ENCODE measurements around the gene LPAR3.

The LPAR3 gene

DNA sequence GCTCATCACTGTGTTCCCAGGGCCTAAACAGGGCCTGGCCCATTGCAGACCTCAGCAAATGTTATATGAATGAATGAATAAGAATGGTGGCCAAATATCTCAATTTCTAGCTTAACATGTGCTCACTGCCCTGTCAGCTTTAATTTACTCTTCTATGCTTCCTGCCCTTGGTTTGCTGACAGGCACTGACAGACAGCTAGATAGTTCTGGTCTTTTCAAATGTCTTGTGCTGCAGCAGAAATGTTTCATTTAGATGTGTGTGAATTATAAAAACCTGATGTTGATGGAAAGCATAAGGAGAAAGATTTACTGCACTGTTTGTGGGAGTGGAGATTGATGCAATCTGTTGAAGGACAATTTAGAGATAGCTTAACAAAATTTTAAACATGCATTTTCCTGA lies 48.9 kb downstream of the LPAR3 start:
- peaks cover 12 to 26% of the 10 kb centered on the region in 2 donors for H3K27me3 Mint-ChIP-seq
- peaks cover 10 to 13% of the 10 kb centered on the region in 2 donors for H3K4me1 Mint-ChIP-seq (ENCODE audit: low read depth in 2 of 2)
- H3K27ac Mint-ChIP-seq = no peak overlapping the region
- ATAC-seq (replicated peaks) (no peak), DNase-seq (no peak)
- no peaks in the 10 kb centered on the region for H3K9me3 Mint-ChIP-seq
- no peak overlapping the region for H3K4me3 Mint-ChIP-seq
- no peaks in the 10 kb centered on the region for H3K36me3 Mint-ChIP-seq (ENCODE audit: insufficient read depth)

DNA sequence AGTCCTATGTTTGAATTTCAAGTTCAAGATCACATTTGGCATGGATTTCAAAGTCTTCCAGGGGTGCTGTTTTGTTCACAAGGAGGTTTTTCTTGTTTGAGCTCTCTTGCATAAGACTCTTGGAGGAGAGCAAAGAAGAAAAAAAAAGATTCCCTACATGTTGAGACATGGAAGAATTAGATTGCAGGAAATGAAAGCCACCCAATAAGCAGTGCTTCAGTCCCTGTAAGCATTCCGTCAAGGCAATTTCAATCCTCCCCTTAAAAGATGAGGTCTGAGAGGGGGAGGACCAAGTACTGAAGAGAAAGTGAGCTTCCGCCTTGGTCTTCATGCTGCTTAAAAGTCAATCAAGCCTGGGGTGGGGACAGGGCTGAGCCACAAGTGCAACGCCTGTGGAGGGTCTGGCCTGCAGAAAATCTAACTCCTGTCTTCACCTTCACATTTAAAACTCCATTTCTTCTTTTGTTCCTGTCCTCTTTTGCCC lies 50.2 kb downstream of the LPAR3 start:
- Mint-ChIP-seq H3K9me3 (no peaks in the 10 kb centered on the region), H3K4me1 (ENCODE audit: low read depth in 2 of 2) (peaks cover 5 to 9% of the 10 kb centered on the region in 2 donors), H3K4me3 (no peak overlapping the region), H3K36me3 (ENCODE audit: insufficient read depth) (no peaks in the 10 kb centered on the region), H3K27ac (no peak overlapping the region), H3K27me3 (peaks cover 17 to 38% of the 10 kb centered on the region in 2 donors)
- no peak for ATAC-seq (replicated peaks)
- no peak for DNase-seq

DNA sequence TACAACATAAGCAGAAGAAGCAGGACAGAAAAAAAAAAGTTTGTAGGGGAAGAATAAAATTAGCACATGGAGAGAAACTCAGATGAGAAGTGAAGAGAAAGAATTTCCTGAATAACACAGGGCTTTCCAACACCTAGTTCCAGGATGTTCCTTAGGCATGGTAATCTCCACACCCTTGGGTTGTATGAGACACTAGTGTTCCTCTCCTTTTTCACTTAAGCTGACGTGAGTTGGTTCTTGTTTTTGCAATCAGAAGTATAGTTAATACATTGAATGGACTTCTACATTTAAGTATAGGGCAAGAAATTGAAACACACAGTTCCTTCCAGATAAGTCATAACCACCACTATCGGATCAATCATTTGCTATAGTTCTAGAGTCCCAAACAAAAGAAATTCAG lies 51.0 kb downstream of the LPAR3 start:
- Mint-ChIP-seq H3K9me3 (no peaks in the 10 kb centered on the region), H3K36me3 (ENCODE audit: insufficient read depth) (no peaks in the 10 kb centered on the region), H3K27me3 (peaks cover 17 to 38% of the 10 kb centered on the region in 2 donors), H3K4me1 (ENCODE audit: low read depth in 2 of 2) (peaks cover under 1 to 1% of the 10 kb centered on the region in 2 donors), H3K27ac (no peak overlapping the region), H3K4me3 (no peak overlapping the region)
- ATAC-seq (replicated peaks) = no peak
- no peak for DNase-seq

DNA sequence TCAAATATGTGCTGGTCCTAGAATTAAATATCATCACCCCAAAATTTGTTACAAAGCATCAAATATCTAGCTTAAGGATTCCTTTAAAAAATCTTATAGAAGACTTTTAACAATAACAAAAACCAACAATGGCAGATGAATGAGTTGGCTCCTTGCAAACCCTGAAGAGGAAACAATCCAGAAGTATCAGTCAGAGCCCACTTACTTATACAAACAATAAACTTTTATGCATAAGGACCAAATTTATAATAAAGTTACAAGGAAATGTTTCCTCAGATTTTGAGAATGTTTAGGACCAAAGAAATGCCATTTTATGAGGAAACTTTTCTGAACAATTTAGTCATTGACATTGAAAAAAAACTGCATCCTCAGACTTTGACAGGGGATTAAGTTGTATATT lies 52.7 kb downstream of the LPAR3 start:
- no peaks in the 10 kb centered on the region for H3K4me1 Mint-ChIP-seq (ENCODE audit: low read depth in 2 of 2)
- no peak overlapping the region for H3K27ac Mint-ChIP-seq

DNA sequence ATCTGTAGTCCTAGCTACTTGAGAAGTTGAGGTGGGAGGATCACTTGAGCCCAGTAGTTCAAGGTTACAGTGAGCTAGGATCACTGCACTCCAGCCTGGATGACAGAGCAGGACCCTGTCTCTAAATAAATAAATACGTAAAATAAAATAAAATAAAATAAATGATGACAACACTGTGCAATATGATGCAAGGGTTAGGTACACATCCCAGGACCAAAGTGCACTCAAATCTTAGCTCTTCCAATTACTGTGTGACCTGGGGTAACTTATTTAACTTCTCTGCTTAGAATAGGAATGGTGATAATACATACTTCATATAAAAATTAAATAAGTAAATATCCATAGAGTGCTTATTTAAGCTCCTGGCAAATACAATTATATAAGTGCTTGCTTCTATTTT lies 53.5 kb downstream of the LPAR3 start:
- DNase-seq (no peak), ATAC-seq (replicated peaks) (no peak)
- no peaks in the 10 kb centered on the region for H3K9me3 Mint-ChIP-seq
- H3K36me3 Mint-ChIP-seq (ENCODE audit: insufficient read depth) = no peaks in the 10 kb centered on the region
- H3K27me3 Mint-ChIP-seq = peaks cover 17 to 37% of the 10 kb centered on the region in 2 donors
- H3K4me3 Mint-ChIP-seq = no peak overlapping the region
- H3K27ac Mint-ChIP-seq = no peak overlapping the region
- H3K4me1 Mint-ChIP-seq (ENCODE audit: low read depth in 2 of 2) = no peaks in the 10 kb centered on the region

More for the DNA sequence above, 52.7 kb downstream of the LPAR3 start:
- Mint-ChIP-seq H3K9me3 (no peaks in the 10 kb centered on the region), H3K36me3 (ENCODE audit: insufficient read depth) (no peaks in the 10 kb centered on the region), H3K27me3 (peaks cover 17 to 38% of the 10 kb centered on the region in 2 donors), H3K4me3 (no peak overlapping the region)
- no peak for ATAC-seq (replicated peaks)
- DNase-seq = no peak

DNA sequence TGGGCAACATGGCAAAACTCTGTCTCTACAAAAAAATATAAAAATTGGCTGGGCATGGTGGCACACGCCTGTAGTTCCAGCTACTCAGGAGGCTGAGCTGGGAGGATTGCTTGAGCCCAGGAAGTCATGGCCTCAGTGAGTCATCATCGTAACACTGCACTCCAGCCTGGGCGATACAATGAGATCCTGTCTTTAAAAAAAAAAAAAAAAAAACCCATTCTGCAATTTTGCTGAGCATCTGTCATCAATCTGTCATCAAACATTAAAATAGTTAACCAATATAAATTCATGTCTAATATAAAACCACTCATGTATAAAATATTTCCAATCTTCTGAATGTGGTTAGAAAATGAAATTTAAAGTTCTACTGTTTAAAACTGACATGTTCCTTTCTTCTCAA lies 56.9 kb downstream of the LPAR3 start:
- H3K4me1 Mint-ChIP-seq (ENCODE audit: low read depth in 2 of 2) = no peaks in the 10 kb centered on the region
- ATAC-seq (replicated peaks) = no peak
- H3K36me3 Mint-ChIP-seq (ENCODE audit: insufficient read depth) = no peaks in the 10 kb centered on the region
- peaks cover 5 to 13% of the 10 kb centered on the region in 2 donors for H3K27me3 Mint-ChIP-seq
- H3K4me3 Mint-ChIP-seq = no peak overlapping the region
- DNase-seq = no peak
- no peak overlapping the region for H3K27ac Mint-ChIP-seq
- H3K9me3 Mint-ChIP-seq = no peaks in the 10 kb centered on the region

DNA sequence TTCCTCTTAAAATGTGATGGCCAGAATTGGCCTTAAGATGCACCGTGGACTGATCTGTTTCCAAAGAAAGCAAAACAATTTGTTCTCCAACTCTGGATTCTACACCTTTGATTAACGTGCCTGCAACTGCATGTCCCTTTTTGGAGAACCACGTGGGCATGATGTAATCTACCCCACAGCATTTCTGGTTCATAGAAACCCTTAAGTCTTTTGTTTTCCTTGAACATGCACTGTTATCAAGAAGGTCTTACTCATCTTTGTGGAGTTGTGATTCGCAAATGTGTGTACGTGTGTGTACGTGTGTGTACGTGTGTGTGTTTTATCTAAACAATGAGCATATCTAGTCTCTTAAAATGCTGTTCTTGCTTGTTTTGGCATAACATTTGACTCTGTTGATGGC lies 57.8 kb downstream of the LPAR3 start:
- ATAC-seq (replicated peaks) = no peak
- peaks cover 10 to 19% of the 10 kb centered on the region in 2 donors for H3K27me3 Mint-ChIP-seq
- DNase-seq = no peak

DNA sequence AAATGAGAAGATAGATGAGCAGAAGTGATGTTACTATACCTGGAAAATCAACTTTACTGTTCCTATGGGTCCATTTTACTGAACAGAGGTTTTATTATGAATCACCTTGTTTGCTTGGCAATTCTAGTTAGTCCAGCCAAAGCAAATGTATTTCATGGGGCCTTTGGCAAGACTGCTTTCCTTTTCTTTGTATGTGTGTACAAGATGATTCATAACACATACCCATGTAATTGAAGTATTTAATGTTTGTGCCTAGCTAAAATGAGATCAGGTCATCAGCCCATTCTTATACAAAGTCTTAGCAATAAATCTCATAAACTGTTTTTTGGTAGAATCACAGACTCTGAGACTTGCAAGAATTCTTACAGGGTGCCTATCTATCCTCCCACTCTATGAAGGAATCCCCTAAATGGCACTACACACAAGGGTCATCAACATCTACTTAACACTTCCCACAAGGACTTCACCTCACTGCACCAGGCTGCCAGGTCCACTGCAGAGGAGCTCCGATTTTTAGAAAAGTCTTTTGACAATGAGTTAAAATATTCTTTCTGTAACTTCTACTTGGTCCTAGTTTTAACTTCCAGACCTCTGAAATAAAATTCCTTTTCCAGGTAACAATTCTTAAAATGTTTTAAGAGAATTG lies 58.5 kb downstream of the LPAR3 start:
- Mint-ChIP-seq H3K36me3 (ENCODE audit: insufficient read depth) (no peaks in the 10 kb centered on the region), H3K27ac (no peak overlapping the region), H3K27me3 (peaks cover 14 to 25% of the 10 kb centered on the region in 2 donors), H3K4me1 (ENCODE audit: low read depth in 2 of 2) (no peaks in the 10 kb centered on the region), H3K4me3 (no peak overlapping the region), H3K9me3 (no peaks in the 10 kb centered on the region)
- DNase-seq (no peak), ATAC-seq (replicated peaks) (no peak)

More for the DNA sequence above, 57.8 kb downstream of the LPAR3 start:
- Mint-ChIP-seq H3K27ac (no peak overlapping the region), H3K4me3 (no peak overlapping the region), H3K36me3 (ENCODE audit: insufficient read depth) (no peaks in the 10 kb centered on the region), H3K4me1 (ENCODE audit: low read depth in 2 of 2) (no peaks in the 10 kb centered on the region), H3K9me3 (no peaks in the 10 kb centered on the region)

DNA sequence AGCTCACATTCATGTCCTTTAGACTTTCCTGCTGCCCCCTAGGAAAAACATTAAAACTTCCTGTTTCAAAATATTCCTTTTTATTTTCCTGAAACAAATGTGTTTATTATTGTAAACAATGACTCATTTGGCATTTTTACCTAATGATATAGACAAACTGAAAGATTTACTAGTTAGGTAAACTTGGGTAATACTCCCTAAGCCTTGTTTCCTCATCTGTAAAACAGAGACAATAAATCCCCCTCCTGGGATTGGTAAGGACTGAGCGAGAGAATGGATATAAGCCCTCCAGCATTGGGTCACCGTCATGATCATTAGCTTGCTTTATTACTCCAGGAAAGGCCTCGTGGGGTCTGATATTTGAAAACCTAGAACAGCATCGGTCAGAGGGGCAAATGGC lies 59.8 kb downstream of the LPAR3 start:
- Mint-ChIP-seq H3K4me1 (ENCODE audit: low read depth in 2 of 2) (no peaks in the 10 kb centered on the region), H3K27me3 (peaks cover 12 to 15% of the 10 kb centered on the region in 2 donors), H3K9me3 (no peaks in the 10 kb centered on the region), H3K27ac (no peak overlapping the region), H3K4me3 (no peak overlapping the region), H3K36me3 (ENCODE audit: insufficient read depth) (no peaks in the 10 kb centered on the region)
- DNase-seq (no peak), ATAC-seq (replicated peaks) (no peak)

DNA sequence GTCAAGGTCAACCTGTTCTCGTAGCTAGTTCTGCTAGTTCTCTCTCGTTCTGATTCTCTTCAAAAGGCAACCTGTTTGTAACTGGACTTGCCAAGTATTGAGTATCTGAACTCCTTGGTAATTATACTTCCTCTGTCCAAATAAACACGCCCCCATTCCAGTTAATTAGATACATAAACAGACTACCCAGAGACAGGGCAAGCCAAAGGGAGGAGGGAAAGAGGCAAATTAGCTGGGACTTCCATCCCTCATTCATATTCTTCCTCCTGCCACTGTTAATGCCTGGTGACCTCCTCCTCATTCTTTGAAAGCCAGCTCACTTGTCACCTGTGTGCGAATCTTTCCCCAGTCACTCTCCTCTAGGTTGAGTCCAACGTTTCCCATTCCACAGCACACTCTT lies 62.9 kb downstream of the LPAR3 start:
- DNase-seq (no peak), ATAC-seq (replicated peaks) (no peak)
- Mint-ChIP-seq H3K4me3 (no peak overlapping the region), H3K36me3 (ENCODE audit: insufficient read depth) (no peaks in the 10 kb centered on the region), H3K9me3 (no peaks in the 10 kb centered on the region), H3K27ac (no peak overlapping the region), H3K4me1 (ENCODE audit: low read depth in 2 of 2) (no peaks in the 10 kb centered on the region), H3K27me3 (peaks cover 12% of the 10 kb centered on the region in 2 donors)

DNA sequence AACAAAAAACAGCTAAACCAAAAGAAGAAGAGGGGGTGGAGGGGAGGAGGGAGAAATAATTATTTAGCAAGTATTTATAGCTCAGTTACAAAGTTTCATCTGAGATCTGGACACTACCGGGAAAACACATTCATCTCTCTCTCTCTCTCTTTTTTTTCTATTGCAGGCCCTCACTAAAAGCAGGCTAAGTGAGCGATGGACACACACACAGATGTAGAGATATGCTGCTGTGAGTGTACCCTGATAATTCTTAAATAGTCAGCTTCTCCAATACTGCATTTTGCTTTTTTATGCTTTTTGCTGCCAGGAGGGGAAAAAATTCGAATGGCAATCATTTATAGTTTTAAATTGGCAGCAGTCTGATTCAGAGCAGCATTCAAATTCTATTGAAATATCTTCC lies 65.0 kb downstream of the LPAR3 start:
- H3K27me3 Mint-ChIP-seq = peaks cover 12% of the 10 kb centered on the region in 2 donors
- no peaks in the 10 kb centered on the region for H3K9me3 Mint-ChIP-seq
- no peaks in the 10 kb centered on the region for H3K4me1 Mint-ChIP-seq (ENCODE audit: low read depth in 2 of 2)
- H3K4me3 Mint-ChIP-seq = no peak overlapping the region
- DNase-seq (no peak), ATAC-seq (replicated peaks) (no peak)
- H3K36me3 Mint-ChIP-seq (ENCODE audit: insufficient read depth) = no peaks in the 10 kb centered on the region
- no peak overlapping the region for H3K27ac Mint-ChIP-seq

DNA sequence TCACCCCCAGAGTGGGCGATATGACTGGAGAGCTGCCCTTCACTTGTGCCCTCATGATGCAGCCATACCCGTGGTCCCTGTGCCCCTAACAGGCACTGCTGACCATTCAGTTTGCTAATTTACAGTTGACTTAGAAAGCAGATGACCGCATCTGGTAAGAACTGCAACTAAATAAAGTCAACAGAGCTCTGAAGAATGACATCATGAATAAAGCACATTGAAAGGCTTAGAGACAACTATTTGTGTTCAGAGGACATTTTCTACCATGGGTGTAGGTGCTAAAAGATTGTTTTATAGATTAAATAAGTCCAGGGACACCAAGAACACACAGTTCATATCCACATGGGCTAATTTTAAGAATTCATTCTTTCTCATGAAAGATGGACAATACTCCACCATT lies 65.5 kb downstream of the LPAR3 start:
- no peaks in the 10 kb centered on the region for H3K9me3 Mint-ChIP-seq

DNA sequence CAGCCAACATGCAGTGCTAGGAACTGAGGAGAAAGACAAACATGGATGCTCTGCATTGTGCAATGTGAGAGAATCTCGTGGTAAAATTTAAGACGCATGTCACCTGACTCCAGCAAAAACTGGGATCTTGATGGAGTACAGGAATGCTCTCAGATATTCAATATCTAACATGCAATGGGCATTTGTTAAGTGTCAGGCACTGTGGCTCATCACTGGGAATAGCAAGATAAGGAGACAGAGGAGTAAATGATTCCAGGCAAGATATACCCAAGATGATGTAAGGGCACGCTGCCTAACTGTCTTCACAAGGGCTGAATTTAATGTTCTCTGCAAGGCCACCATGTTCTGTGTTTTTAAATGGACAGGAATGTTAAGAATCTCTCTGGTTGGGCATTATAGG lies 67.8 kb downstream of the LPAR3 start:
- ATAC-seq (replicated peaks) = no peak
- H3K9me3 Mint-ChIP-seq = no peaks in the 10 kb centered on the region
- DNase-seq = no peak
- no peak overlapping the region for H3K4me3 Mint-ChIP-seq
- H3K27ac Mint-ChIP-seq = no peak overlapping the region
- no peaks in the 10 kb centered on the region for H3K36me3 Mint-ChIP-seq (ENCODE audit: insufficient read depth)
- peaks cover 6 to 7% of the 10 kb centered on the region in 2 donors for H3K27me3 Mint-ChIP-seq
- no peaks in the 10 kb centered on the region for H3K4me1 Mint-ChIP-seq (ENCODE audit: low read depth in 2 of 2)

More for the DNA sequence above, 65.5 kb downstream of the LPAR3 start:
- H3K36me3 Mint-ChIP-seq (ENCODE audit: insufficient read depth) = no peaks in the 10 kb centered on the region
- H3K27me3 Mint-ChIP-seq = peaks cover 12% of the 10 kb centered on the region in 2 donors
- no peak overlapping the region for H3K4me3 Mint-ChIP-seq
- H3K4me1 Mint-ChIP-seq (ENCODE audit: low read depth in 2 of 2) = no peaks in the 10 kb centered on the region
- no peak for ATAC-seq (replicated peaks)
- no peak overlapping the region for H3K27ac Mint-ChIP-seq
- no peak for DNase-seq

DNA sequence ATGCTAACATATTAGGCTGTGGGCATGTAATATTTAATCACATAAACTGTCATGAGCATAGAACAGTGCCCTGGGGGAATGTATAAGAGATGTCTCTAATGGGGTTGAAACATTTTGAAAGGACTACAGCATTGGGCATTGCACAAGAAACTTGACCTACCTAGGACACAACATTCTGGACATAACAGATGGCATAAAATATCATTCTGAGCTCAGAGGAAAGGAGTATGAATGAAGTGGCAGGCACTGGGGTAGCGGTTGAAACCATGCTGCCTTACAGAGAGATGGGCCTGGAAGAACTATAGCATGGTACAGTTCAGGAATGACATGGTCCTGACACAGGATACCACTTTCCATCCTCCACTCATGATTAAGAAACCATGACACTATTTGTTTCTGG lies 69.0 kb downstream of the LPAR3 start:
- H3K4me3 Mint-ChIP-seq = no peak overlapping the region
- no peak for DNase-seq
- H3K36me3 Mint-ChIP-seq (ENCODE audit: insufficient read depth) = no peaks in the 10 kb centered on the region
- peaks cover 2 to 11% of the 10 kb centered on the region in 2 donors for H3K27me3 Mint-ChIP-seq
- H3K27ac Mint-ChIP-seq = no peak overlapping the region
- H3K4me1 Mint-ChIP-seq (ENCODE audit: low read depth in 2 of 2) = no peaks in the 10 kb centered on the region
- ATAC-seq (replicated peaks) = no peak
- H3K9me3 Mint-ChIP-seq = no peaks in the 10 kb centered on the region
